Hindlimb muscle (tissue), 1 donor: ENCODE measurements around the gene FAM229A. TPM values are rescaled to one million over a fixed set of nuclear protein-coding genes. Genes with fewer than 3 reads are reported as not detected.
A peak's percentile ranks its signal among the peaks of the same experiment; 100 is the strongest.
"Not testable (repeated sequence)": the region's sequence is repeated elsewhere in the genome, so short reads cannot be mapped to it uniquely, and the experiment has no call there.

ENCODE experiments used
- DNase-seq: peaks from one replicate; pipeline ENCODE4 v3.0.0-alpha.2; 2013
- polyA plus RNA-seq: library from polyadenylated mRNA; unstranded; fragments of 120-200 nt; gene quantifications from one replicate; pipeline ENCODE4 v1.2.1, GENCODE V29; 2013; ENCODE audit not compliant: insufficient read length

The FAM229A gene
- polyA plus RNA-seq, 1 donor: 7.4 TPM

DNA sequence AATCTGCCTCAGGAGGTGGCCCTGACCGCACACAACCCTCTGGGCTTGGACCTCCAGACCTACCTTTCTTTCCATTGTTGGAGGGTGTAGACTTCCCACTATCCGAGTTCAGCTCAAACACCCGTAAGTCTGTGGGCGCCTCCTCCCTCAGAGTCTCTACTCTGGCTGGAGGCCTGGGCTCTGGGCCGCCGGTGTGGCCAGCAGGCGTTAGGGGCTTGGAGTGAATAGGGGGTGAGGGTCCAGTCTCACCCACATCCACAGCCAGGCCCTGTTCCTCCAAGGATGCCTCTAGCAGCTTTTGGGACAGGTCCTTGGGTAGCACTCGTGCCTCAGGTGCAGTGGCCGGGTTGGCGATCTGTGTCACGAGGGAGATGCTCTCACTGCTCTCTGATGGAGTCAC, 13.9 kb upstream of the FAM229A start:
- DNase-seq: no peak

DNA sequence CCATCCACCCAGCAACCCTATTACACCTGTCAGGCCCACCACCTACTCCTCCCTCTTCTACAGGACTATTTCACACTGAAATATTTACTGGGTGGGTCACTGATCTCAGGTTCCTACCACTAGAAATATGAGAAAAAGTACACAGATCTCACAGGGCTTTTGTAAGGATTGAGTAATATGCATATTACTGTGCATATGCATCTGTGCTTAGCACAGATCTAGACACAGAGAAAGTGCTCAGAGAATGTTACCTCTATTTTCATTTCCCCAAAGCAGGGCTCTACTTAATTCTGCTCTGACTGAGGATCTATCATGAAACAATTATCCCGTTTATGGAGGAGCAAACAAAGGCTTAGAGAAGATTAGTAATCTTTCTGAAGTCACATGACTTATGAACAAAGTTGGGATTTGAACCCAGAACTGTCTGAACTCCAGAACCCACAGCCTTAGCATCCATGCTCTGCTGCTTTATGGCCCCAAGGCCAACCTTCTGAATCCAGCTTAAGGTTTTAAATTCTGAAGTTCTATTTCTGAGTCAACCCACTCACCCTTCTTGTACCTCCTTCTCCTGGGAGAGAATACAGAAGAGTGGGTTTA, 11.8 kb upstream of the FAM229A start:
- no peak for DNase-seq

GRCh38 chr1:32372149-32372756, 10.0 kb upstream of the FAM229A start:
- DNase-seq: no peak

DNA sequence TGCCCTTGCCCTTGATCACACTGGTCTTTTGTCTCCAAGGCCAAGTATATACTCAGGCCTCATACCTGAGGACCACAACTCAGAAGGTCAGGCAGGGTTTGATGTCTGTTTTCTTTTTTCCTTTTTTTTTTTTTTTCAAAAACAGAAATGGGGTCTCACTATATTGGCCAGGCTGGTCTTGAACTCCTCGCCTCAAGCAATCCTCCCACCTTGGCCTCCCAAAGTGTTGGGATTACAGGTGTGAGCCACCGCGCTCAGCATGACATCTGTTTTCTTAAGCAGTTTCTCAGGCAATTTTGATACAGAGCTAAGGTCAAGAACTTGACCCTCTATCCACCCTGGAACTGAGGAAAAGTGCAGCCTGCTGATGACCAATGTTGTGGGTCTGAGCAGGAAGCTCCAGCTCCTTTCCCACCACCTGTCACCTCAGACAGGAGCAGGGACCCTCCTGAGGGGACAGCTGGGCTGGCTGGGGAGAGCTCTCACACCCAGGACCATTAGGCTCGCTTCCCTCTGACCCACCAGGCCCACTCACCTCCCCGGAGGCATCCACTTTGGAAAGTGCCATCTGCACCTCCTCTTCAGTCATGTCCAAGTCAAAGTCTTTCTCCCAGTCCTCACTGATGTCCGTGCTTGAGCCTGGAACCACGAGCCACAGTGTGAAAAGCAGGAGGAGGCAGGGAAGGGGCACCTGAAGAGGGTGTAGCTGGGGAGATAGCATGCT, 5.8 kb upstream of the FAM229A start:
- no peak for DNase-seq

DNA sequence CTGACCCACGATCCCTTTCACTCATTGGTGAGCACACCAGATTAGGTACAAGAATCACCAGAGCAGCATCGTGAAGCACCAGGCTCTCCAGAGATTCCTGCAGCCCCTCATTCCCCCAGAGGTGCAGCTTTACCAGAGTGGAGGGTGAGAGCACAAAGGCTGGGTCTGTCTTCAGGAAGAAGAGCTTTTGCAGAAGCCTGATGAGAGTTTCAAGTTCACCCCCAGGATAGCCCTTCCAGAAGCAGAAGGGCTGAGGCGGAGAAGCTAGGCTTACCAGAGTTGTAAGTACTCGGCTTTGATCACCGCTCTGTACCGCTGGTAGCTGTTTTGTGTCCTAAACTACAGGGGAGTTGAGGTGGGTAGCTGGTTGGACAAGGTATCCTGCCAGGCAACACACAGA, 3.2 kb upstream of the FAM229A start:
- no peak for DNase-seq

GRCh38 chr1:32364836-32365235, 2.6 kb upstream of the FAM229A start:
- DNase-seq: no peak

- no peak for DNase-seq
These were observed 1.4 kb upstream of the FAM229A start for GRCh38 chr1:32363713-32364112.

DNA sequence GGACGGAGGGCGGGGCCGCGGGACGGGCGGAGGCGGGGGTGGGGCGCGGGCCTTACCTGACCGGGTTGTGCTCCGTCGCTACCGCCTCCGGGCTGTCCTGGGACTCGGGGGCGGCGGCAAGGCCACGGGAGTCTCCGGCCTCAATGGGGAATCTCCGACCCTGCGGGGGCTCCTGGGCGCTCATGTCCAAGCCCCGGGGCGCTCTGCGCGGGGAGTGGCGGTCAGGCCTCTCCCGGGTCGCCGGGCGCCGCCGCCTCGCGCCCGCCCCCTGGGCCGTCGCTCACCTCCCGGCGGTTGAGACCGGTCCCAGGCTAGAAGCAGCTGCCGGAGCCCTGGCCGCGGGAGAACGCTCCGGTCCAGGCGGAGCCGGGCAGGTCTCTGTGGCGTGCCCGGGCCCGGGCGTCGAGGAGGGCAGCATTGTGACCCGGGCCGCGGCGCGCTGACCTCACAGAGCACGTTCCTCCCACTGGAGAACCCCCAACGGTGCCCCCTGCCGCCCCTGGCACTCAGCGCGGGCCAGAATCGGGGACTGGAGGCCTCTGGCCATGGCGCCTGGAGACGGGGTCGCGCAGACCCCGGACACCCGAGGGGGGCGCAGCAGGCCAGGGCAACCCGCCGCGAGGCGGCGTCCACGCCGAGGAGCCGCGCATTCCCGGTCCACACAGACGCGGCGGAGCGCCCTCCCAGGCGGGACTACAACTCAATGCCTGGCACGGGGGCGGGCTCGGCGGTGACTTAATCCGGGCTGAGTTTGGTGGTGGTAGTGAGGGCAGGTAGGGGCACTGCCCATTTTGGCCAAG, 411 bp downstream of the FAM229A start:
- DNase-seq: peak; percentile 58

DNA sequence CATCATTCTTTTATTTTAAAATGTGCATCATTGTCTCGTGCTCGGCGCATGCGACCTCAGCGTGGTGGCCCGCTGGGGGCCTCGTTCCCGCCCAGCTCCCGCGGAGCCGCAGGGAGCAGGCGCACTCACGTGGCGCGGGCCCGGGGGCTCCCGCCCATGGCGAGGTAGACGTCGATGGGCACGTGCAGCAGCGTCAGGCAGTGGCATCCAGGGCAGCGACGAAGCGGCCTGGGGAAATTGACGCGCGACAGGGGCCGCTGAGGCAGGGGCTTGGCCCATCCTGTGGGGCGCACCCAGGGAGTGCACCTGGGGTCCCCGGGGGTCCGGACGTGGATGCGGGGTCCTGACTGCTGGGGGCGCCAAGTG, 994 bp downstream of the FAM229A start:
- no peak for DNase-seq

GRCh38 chr1:32358435-32358834, 3.9 kb downstream of the FAM229A start:
- no peak for DNase-seq

DNA sequence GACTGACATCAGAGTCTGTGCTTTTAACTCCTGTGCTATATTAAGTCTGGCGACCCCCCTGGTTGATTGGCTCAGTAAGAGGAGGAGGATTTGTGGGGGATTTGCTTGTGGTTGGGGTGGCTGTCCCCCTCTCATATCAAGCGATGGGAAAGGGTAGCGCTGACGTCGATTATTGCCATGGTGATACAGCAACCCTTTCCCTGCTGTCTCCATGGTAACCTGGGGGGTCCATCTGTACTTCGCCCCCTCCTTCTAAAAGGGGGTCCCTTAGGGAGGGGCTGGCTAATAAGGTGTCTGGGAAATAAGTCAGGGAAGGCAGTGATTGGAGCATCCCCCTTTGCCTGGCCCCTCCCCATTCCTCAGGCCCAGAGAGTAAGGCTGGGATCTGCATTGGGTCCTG, 4.7 kb downstream of the FAM229A start:
- no peak for DNase-seq

DNA sequence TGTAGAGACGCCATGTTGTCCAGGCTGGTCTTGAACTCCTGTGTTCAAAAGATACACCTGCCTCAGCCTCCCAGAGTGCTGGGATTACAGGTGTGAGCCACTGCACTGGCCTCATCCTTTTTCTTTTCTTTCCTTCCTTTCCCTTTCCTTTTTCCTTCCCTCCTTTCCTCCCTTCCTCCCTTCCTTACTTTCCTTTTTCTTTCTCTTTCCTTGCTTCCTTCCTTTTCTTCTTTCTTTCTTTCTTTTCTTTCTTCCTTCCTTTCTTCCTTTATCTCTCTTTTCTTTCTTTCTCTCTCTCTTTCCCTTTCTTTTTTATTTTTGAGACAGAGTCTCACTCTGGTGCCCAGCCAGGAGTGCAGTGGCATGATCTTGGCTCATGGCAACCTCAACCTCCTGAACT, 5.8 kb downstream of the FAM229A start:
- no peak for DNase-seq

DNA sequence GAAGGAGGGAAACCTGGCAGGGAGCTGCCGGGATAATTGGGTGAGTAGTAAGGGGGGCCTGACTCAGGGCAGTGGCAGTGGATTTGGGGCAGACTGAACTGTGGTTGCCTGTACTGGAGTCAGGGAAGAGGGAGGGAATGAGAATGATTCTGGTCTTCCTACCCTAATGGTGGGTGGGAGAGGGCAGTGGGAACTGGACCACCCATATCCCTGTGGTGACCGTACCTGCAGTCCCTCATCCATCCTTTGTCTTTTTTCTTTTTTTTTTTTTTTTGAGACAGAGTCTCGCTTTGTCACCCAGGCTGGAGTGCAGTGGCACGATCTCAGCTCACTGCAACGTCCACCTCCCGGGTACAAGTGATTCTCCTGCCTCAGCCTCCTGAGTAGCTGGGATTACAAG, 6.5 kb downstream of the FAM229A start:
- not testable (repeated sequence) for DNase-seq

DNA sequence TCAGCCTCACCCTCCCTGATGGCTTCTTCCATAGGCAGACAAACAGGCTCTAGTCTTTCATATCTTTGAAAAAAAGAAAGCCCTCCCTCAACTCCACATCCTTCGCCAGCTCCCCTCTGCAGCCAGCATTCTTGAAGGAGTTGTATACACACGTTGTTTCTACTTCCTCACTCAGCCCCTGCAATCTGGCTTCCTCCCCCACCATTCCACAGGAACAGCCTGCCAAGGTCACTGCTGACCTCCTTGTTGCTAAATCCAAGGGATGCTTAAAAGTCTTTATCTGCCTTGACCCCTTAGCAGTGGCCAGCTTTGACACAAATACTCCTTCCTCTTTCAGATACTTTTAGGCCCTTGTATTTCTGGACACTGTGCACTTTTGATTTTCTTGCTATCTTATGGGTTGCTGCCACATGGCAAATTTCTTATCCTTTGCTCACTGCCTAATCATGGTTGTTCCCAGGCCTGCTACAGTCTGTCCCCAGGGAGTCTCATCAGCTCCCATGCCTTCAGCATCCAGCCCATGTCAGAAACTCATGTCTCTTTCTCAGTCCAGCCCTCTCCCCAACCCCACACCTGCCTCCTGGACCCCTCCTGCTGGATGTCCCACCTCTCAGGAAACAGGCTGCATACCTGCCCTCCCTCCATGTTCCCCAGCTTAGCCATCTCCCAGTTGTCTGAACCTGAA, 8.3 kb downstream of the FAM229A start:
- DNase-seq: no peak

- DNase-seq: no peak
These were observed 8.9 kb downstream of the FAM229A start for GRCh38 chr1:32353431-32353830.

GRCh38 chr1:32352831-32353383, 9.4 kb downstream of the FAM229A start:
- DNase-seq: no peak

GRCh38 chr1:32352239-32352745, 10.0 kb downstream of the FAM229A start:
- no peak for DNase-seq

DNA sequence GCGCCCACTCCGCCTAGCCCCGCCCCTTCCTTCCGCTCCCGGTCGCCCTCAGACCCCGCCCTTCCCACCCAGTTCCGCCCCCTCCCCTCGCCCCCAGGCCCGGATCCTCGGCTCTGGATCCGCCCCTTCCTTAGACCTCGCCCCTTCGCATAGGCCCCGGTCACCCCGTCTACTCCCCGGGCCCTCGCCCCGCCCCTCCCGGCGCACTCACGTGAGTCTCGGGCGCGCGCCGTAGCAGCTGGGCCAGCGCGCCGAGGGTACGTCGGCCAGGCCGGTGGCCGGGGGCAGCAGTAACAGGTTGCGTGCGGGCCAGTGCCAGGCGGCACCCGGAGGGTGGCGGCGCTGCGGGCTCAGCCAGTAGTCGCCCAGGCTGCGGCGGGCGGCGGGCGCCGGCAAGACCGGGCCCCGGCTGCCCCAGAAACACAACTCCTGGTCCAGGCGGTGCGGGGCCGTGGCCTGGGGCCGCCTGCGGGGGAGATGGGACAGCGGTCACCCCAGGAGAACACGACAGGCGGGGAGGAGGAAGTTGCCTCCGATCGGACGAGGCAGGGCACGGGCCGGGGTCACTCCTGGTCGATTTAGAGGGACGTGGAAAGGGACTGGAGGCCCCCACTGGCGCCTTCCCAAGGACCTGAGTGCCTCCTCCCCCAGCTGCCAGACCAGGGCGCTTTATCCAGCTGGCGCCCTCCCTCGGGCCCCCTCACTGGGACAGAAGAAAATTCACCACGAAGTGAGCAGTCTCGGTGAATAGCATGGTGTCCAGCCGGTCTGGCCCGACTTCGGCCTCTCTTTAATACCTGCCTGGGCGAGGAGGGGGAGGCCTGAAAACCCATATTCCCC, 10.7 kb downstream of the FAM229A start:
- DNase-seq: peak; percentile 96

GRCh38 chr1:32350785-32351398, 11.4 kb downstream of the FAM229A start:
- no peak for DNase-seq

DNA sequence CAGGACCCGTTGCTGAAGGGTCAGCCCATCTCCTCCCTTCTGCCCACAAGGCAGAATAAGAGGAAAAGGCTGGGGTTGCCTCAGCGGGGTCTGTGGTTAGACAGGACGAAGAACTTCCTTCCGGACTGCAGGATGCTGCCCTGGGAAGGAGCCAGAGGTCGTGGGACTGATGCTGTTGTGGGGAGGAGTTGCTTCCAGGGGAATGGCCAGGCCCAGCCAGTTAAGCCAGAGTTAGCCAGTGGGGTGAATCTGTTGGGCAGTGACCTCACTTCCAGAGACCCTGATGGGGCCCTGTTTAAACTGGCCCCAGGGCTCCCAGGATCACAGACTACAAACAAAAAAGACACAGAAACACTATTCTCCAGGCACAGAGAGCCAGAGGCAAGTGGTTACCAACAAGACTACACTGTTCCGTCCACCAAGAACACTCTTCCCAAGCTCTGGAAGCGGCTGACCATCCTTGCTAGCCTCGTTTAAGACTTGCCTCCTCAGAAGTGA, 13.0 kb downstream of the FAM229A start:
- no peak for DNase-seq
